Erythroblast (primary cell): ENCODE data around the gene RNF186.

ENCODE experiments used
- GATA1 ChIP-seq: IDR thresholded peaks from 2 replicates; pipeline ENCODE4 v1.6.1; 2011; ENCODE audit warnings: low read depth, mild to moderate bottlenecking, control low read depth, low read length, moderate library complexity
- POLR2A ChIP-seq: IDR thresholded peaks from 2 replicates; pipeline ENCODE4 v1.6.1; 2011; ENCODE audit warnings: mild to moderate bottlenecking, low read length

DNA sequence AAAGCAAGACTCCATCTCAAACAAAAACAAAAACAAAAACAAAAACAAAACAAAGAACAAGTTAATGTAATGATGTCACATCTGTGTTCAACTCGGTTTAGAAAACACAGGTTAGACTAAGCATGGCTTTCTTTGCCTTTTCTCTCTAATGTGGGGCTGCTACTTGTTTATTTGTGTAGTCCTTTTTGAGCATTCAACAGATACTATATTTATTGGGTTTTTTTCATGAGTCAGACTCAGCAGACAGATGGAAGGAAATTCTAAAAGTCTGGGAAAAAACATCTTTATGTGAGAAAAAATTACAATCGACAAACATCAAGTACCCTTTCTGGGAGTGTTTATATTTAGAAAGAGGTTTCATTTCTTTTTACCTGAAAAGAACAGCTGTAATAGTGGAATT is 44.8 kb upstream of the RNF186 start:
- TF ChIP-seq POLR2A (no peak), GATA1 (no peak)
